AG09319 (cell line): Measurements from ENCODE around the gene PKP4.

Experiments used
- DNase-seq: peaks from one replicate; pipeline ENCODE4 v3.0.0-alpha.2; 2010; ENCODE audit warnings: low read depth; ENCODE audit errors: extremely low read depth
- TF ChIP-seq, protein P1 (sequence below): IDR thresholded peaks from 2 replicates; pipeline ENCODE4 v1.5.1; 2011; ENCODE audit warnings: low read depth, mild to moderate bottlenecking, inconsistent platforms, low read length, moderate library complexity

Gene PKP4

GRCh38 chr2:158553257-158553656 lies 96.5 kb downstream of the PKP4 start:
- no peak for DNase-seq
- TF ChIP-seq, protein P1, sequence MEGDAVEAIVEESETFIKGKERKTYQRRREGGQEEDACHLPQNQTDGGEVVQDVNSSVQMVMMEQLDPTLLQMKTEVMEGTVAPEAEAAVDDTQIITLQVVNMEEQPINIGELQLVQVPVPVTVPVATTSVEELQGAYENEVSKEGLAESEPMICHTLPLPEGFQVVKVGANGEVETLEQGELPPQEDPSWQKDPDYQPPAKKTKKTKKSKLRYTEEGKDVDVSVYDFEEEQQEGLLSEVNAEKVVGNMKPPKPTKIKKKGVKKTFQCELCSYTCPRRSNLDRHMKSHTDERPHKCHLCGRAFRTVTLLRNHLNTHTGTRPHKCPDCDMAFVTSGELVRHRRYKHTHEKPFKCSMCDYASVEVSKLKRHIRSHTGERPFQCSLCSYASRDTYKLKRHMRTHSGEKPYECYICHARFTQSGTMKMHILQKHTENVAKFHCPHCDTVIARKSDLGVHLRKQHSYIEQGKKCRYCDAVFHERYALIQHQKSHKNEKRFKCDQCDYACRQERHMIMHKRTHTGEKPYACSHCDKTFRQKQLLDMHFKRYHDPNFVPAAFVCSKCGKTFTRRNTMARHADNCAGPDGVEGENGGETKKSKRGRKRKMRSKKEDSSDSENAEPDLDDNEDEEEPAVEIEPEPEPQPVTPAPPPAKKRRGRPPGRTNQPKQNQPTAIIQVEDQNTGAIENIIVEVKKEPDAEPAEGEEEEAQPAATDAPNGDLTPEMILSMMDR = no peak

GRCh38 chr2:158554996-158555395 lies 98.2 kb downstream of the PKP4 start:
- DNase-seq = no peak
- TF ChIP-seq, protein P1 = no peak

- no peak for DNase-seq
- TF ChIP-seq, protein P1 = no peak
These were observed 99.4 kb downstream of the PKP4 start for GRCh38 chr2:158556124-158556523.

GRCh38 chr2:158557752-158558151 lies 101.0 kb downstream of the PKP4 start:
- TF ChIP-seq, protein P1 = no peak
- DNase-seq = no peak

GRCh38 chr2:158559252-158559651 lies 102.5 kb downstream of the PKP4 start:
- DNase-seq = no peak
- TF ChIP-seq, protein P1 = no peak

DNA sequence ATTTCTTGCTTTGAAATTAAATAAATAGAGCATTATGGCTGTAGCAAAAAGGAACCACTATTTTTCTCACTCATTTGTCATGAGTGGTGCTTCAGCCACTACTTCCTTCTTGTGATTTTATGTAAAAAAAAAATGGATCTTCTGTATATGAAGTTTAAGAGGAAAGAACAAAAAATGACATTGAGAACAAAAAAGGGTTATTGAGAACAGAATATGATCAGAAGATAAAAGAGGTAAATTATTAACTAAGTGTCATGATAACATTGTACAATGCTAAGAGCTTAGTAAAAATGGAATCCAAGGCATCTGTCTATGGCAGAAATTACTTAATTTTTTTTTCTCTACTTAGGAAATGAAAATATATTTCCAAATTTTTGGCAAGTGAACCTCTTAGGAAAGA lies 103.5 kb downstream of the PKP4 start:
- DNase-seq = no peak
- TF ChIP-seq, protein P1 = no peak

- no peak for DNase-seq
- TF ChIP-seq, protein P1 = no peak
These were observed 104.3 kb downstream of the PKP4 start for GRCh38 chr2:158561054-158561453.
